B cell (primary cell): Measurements from ENCODE around the gene MBNL1.

Experiments used
- CTCF ChIP-seq: fragments of 200-600 bp; IDR thresholded peaks from one replicate; pipeline ENCODE4 v1.8.0; 2022; ENCODE audit warnings: antibody characterized with exemption, mild to moderate bottlenecking
- EZH2 ChIP-seq: IDR thresholded peaks from 2 replicates; pipeline ENCODE4 v1.6.1; 2012; ENCODE audit warnings: borderline replicate concordance, low read depth, mild to moderate bottlenecking, moderate library complexity, low read length; ENCODE audit not compliant: insufficient read depth, poor library complexity, severe bottlenecking

- TF ChIP-seq EZH2, result no peak
- TF ChIP-seq CTCF, result no peak
These were observed 11.8 kb downstream of the MBNL1 start for GRCh38 chr3:152280539-152280938.
